Renal pelvis (tissue), 4 donors: ENCODE measurements around the gene DAAM1. TPM values are rescaled to one million over a fixed set of nuclear protein-coding genes. Genes with fewer than 3 reads are reported as not detected.

Experiments used
- DNase-seq: peaks from one replicate; pipeline ENCODE4 v3.0.0-alpha.2; 2013
- polyA plus RNA-seq, 3 donors: library from polyadenylated mRNA; unstranded; fragments of 120-200 nt; gene quantifications; one replicate each; pipeline ENCODE4 v1.2.1, GENCODE V29; 2013; ENCODE audit not compliant: insufficient read length in 3 of 3

Gene DAAM1
- polyA plus RNA-seq, 3 donors, result 46.6 to 51.4 (median 50.0) TPM

- no peak for DNase-seq
These were observed 148.7 kb downstream of the DAAM1 start for GRCh38 chr14:59337141-59337611.

DNA sequence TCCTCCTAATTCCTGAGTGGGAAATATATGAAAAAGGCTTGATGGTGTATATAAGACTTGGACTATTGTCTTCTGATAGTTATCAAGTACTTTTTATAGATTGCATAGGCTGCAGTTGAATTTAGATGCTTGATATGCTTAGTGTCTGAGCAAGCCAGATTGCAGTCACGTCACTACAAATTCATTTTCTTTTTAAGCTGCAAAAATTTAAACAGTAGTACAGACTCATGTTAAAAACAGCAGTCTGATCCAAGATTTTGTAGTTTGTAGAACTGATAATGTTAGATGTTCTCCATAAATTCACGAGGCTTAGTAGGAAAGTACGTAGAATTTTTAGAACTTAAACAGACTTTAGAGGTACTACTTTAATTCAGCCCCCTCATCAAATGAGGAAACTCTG, 150.3 kb downstream of the DAAM1 start:
- no peak for DNase-seq

GRCh38 chr14:59339524-59340330, 151.3 kb downstream of the DAAM1 start:
- DNase-seq, result no peak

DNA sequence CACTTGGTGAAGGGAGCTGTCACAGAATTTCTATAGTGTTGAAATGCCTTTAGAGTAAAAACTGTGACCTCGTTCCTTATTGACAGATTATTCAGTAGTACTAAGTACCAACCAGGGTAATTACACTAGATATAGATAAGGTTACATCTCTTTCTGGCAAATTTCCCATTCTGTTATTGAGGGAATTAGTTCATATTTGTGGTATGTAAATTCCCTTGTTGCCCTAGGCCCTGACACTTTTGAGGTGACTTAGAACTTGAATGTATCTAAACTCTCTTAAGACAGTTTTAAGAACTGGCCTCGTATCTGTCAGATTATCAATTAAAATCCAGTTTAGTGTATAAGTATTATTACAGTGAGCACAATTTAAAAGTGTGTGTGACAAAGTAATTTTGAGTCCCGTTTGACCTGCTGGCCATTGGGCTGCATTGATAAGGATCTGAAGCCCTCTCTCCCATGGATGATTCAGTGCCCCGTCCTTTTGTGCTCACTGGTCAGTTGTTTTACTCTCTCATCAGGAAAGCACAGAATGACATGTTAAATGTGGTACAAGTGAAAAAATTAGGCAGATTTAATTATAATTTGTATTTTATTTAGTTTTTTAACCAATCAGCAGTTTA, 153.5 kb downstream of the DAAM1 start:
- no peak for DNase-seq

DNA sequence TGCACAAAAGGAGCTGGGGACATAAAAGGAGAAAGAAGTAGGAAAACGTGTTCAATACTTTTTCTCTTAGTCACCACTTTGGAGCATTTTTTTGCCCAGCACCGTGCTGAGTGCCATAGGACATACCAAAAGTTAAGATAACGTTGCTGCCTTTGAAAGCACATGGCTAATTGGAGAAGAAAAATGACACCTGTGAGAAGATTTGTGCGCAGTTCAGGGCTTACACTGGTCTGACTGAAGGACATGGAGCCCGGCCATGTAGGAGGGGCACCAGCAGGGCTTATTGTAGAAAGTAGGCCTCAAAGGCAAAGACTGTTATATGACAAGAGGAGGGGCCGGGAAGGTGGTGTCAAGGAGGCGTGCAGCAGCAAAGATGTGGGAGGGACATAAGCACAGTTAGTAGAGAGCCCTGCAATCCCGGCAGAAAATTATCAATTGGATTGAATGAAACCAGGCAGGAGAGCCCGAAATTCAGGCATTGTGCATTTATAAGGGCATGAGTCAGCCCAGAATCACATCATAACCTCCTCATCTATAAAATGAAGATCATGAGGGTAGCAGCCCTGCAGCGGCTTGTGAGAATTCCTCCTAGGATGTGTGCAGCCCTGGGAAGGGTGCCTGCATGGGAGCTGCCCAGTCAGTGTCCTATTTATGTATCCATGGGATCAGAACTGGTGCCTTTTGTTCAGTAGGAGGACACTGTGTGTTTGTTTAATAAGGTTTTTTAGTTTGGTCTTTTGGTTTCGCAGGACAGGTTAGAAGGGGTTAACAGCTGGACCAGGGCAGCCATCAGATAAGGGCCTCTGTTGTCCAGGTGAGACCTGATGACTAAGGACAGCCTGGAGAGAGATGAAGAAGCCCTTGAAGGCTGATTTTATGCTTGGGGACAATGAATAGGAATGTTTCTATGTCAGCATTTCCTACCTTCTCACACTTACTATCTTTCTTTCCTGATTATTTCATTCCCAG, 154.3 kb downstream of the DAAM1 start:
- no peak for DNase-seq

DNA sequence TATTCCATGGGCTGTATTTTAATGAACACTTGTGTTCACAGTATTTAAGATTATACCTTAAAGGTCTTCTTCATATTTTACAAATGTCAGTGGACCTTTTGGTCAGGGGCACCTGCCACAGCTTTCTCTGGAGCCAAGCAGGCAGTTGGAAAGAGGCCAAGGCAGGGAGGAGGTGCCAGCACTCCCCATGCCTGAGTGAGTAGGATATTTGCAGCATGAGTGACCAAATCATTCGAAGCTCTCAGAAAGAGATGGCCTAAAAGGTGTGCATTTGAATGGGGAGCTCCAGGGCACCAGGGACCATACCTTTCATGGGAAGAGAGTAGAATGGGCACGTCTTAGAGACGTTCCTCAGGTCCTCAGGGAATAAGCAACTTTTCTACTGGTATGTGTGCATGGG, 155.1 kb downstream of the DAAM1 start:
- DNase-seq, result peak; percentile 70

DNA sequence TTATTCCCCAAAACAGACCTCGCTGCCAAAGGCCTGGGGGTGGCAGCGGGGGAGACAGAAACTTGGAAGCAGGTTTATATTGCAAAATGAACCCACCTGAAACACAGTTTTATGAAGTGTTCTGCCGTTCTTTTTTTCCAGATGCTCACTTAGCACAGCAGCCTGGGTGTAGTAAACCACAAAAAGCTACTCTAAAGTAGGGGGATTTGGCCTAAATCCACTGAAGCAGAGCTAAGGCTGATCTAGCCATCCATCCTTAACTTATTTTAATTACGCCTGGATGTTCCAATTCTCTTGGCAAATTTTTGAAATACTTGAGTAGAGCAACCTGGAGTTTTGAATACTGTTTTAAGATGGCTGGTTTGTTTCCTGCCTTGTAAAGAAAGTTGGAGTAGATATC, 155.5 kb downstream of the DAAM1 start:
- DNase-seq, result no peak

DNA sequence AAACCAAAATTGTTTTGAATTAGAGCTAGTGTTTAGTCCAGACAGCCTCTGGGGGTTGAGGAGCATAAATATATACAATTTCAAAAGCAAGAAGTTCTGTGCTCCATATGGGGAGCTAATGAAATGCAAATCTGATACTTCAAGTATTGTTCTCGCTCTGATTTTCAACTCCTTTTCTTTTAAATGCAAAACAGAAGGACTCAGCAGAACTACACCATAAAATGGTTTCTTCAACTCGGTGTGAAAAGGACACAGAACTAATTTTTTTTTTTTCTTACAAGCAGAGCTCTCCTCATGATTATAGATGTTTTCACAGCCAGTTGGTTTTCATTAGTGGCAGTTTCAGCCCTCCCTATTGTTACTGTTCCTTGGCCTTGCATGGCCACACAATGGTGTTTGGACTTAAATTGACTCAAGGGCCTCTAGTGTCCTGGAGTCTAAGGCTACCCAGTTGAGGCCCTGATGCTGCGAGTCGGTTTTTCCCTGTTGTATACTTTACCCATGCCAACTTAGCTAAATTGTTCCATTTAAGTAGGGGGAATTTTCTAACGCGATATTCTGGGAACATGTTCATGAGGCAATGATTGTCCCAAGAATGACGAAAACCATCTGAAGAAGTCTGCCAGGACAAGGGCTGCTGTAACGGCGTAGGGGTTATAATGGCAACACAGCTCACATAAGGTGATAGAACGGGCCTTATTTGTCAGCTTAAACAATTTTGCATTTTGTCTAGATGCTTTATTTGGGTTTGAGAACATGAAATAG, 156.4 kb downstream of the DAAM1 start:
- DNase-seq, result no peak

- DNase-seq, result no peak
These were observed 157.9 kb downstream of the DAAM1 start for GRCh38 chr14:59346329-59346728.

DNA sequence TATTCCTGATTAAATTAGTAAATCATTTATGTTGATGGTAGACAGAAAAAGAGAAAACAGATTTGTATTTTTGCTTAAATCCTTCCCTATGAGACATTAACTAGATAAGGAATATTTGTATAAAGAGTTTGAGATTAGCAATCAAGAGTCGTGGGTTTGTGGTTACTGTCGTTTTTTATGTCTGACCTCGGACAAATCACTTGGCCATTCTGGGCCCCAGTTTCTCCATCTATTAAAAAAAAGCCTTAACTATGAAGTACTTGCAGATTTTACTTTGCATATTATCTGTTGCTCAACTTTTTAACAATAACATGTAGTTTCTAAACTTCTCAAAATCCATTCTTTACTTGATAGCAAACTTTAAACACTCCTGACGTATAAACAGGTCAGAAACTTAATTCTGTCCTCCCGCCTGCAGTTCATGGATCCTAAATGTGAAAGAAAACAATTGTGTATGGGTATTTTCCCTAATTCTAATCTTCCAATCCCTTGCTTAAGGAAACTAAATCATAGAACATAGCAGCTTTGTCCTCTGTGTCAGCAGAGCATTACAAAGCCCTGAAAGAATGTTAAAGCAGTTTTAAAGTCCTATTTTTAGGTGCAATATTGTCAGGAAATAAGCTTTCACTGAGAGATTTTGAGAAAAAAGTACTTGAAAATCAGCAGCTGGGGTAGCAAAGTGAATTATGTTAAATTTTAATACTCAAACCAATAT, 158.5 kb downstream of the DAAM1 start:
- no peak for DNase-seq

DNA sequence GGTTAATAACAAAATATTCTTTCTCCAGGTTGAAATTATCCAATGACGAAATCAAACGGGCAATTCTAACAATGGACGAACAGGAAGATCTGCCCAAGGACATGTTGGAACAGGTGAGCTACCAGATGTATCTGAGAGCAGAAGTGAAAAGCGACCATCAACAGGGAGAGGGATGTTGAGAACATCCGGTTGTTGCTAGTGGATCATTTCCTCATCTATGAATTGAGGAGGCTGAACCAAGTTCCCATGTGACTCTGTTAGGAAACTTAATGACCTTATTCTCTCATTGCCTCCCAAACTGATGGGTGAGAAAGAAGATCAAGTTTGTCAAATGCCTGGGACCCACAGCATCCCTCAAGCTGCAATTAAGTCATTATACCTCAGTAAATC, 159.0 kb downstream of the DAAM1 start:
- DNase-seq, result no peak

- DNase-seq, result no peak
These were observed 159.4 kb downstream of the DAAM1 start for GRCh38 chr14:59347915-59348314.

- DNase-seq, result no peak
These were observed 160.8 kb downstream of the DAAM1 start for GRCh38 chr14:59349258-59349701.

DNA sequence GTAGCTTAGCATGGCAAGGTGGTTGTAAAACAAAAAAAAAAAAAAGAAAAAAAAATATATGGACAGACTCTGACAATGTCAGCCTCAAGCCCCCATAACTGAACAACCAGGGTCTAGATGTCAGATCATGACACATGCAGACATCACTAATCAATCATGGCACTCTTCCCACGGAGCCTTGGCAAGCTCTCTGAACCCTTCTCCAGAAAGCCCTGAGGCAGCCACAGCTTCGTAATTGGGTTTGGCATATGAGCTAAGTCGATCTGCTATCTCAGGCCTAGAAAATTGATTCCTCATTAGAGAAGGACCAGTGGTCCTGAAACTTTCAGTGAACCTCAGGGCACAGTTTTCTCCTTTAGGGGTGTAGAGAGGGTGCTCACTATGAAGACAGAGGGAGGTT, 164.5 kb downstream of the DAAM1 start:
- DNase-seq, result no peak

GRCh38 chr14:59354666-59355065, 166.2 kb downstream of the DAAM1 start:
- no peak for DNase-seq

GRCh38 chr14:59355091-59355490, 166.6 kb downstream of the DAAM1 start:
- no peak for DNase-seq

DNA sequence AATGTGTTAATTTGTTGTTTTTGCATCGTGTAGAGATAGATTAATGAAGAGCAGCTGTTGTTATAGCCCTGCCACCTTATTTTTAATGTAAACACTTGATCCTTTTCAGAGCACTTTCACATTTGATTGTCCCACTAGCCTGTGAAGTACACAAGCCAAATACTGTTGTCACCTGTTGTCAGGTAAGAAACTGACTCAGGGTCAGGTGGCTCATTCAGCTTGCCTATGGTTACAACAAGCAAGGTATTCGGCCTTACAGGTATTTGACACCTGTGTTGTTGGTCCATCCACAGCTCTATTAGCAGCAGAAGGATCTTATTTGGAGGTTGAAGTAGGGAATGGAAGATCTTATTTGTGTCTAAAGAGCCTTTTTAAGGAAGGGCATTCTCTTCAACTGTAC, 167.8 kb downstream of the DAAM1 start:
- DNase-seq, result no peak

DNA sequence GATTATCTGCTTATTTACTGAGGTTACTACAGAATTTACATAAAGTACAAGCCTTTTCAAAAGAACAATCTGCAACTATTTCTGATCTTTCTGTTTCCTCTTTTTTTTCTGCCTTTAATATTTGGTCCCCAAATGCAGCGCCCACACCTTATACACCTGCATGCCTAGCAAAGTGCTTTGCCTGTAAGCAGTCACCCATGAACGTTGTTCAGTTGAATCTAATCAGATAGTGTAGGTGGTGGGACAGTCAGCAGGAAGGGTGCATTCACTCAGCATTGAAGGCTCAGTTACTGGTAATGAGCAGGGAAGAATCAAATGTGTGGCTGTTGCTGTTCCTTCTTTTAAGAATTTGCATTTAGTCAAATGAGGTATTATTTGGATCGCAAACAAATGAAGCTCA, 168.3 kb downstream of the DAAM1 start:
- DNase-seq, result no peak

DNA sequence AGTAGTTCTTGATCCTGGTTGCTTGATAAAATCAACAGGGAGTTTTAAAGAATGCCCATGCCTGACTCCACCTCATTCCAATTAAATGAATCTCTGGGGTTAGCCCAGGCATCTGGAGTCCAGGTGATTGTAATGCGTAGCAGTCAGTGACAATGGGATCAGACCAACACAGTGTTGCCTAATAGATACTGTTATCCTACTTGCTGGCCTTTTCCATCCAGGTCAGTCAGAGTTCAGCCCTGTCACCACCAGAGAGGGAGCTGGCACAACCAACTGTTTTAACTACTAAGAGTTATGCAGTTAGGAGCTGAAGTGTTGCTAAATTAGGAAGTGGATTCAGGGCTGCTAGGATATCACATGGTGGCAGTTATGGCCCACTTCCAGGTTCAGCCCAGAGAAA, 169.6 kb downstream of the DAAM1 start:
- no peak for DNase-seq

DNA sequence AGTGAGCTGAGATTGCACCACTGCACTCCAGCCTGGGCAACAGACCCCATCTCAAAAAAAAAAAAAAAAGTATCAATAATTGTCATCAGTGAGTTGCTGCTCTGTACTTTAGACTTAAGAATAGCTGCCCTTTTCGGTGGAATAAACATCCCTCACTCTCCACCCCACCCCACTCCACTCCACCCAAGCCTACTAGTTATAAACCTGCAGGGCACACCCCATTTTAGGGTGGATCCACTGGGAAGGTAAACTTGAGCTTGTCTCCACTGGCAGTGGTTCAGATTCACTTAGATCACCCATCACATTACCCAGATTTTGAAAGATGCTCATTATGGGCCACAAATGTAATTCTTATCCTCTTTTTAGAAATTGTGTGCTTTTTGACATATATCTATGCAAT, 170.3 kb downstream of the DAAM1 start:
- DNase-seq, result no peak
